Measurements from ENCODE around the gene MRPS5.

The MRPS5 gene

GRCh38 chr2:95059656-95060370 is 61.8 kb downstream of the MRPS5 start:
- DNase-seq, result no peak

- DNase-seq, result no peak
These were observed 62.5 kb downstream of the MRPS5 start for GRCh38 chr2:95058989-95059641.

- DNase-seq, result no peak
These were observed 63.1 kb downstream of the MRPS5 start for GRCh38 chr2:95058466-95058988.

GRCh38 chr2:95057535-95058370 is 63.9 kb downstream of the MRPS5 start:
- DNase-seq, result peak; percentile 93

- peak; percentile 53 for DNase-seq
These were observed 64.8 kb downstream of the MRPS5 start for GRCh38 chr2:95056461-95057459.

GRCh38 chr2:95056044-95056443 is 65.6 kb downstream of the MRPS5 start:
- no peak for DNase-seq

GRCh38 chr2:95055262-95055661 is 66.3 kb downstream of the MRPS5 start:
- DNase-seq, result no peak

- no peak for DNase-seq
These were observed 67.6 kb downstream of the MRPS5 start for GRCh38 chr2:95054016-95054415.

- DNase-seq, result peak; percentile 28
These were observed 68.1 kb downstream of the MRPS5 start for GRCh38 chr2:95053543-95053942.

- DNase-seq, result no peak
These were observed 68.7 kb downstream of the MRPS5 start for GRCh38 chr2:95052804-95053479.

GRCh38 chr2:95052307-95052706 is 69.3 kb downstream of the MRPS5 start:
- DNase-seq, result no peak

GRCh38 chr2:95051626-95052025 is 70.0 kb downstream of the MRPS5 start:
- no peak for DNase-seq

GRCh38 chr2:95050385-95051300 is 71.0 kb downstream of the MRPS5 start:
- no peak for DNase-seq

- DNase-seq, result no peak
These were observed 71.6 kb downstream of the MRPS5 start for GRCh38 chr2:95049961-95050360.

- DNase-seq, result no peak
These were observed 72.0 kb downstream of the MRPS5 start for GRCh38 chr2:95049683-95049955.

GRCh38 chr2:95048825-95049682 is 72.6 kb downstream of the MRPS5 start:
- no peak for DNase-seq

GRCh38 chr2:95047629-95048510 is 73.7 kb downstream of the MRPS5 start:
- no peak for DNase-seq

- no peak for DNase-seq
These were observed 75.1 kb downstream of the MRPS5 start for GRCh38 chr2:95046371-95047112.

Data from midbrain (tissue), 1 donor.